Activated naive CD4-positive, alpha-beta T cell treated with anti-CD3 and anti-CD28 coated beads for 36 hours (primary cell): ENCODE measurements around the gene MYO1A. TPM values are rescaled to one million over a fixed set of nuclear protein-coding genes. Genes with fewer than 3 reads are reported as not detected.
A peak's percentile ranks its signal among the peaks of the same experiment; 100 is the strongest.

Source experiments
- CTCF ChIA-PET: fragments of 350-600 bp; sonication (Branson Sonifier 250); formaldehyde crosslinking; loops from one replicate; lab custom pipeline; 2021; ENCODE audit warnings: antibody characterized with exemption; lab: Charles Lee
- DNase-seq: peaks from one replicate; pipeline ENCODE4 v3.0.0-alpha.2; 2020
- H3K27ac Mint-ChIP-seq: one replicate; pipeline ENCODE4 v1.8.0; 2021; ENCODE audit warnings: mild to moderate bottlenecking, mixed read lengths
- H3K27me3 Mint-ChIP-seq: one replicate; pipeline ENCODE4 v1.8.0; 2021; ENCODE audit warnings: low read depth, mixed read lengths
- H3K36me3 Mint-ChIP-seq: one replicate; pipeline ENCODE4 v1.8.0; 2021; ENCODE audit warnings: low read depth, mixed read lengths
- H3K4me1 Mint-ChIP-seq: one replicate; pipeline ENCODE4 v1.8.0; 2021; ENCODE audit warnings: low read depth, mixed read lengths
- H3K4me3 Mint-ChIP-seq: one replicate; pipeline ENCODE4 v1.8.0; 2021; ENCODE audit warnings: mild to moderate bottlenecking, moderate library complexity, mixed read lengths
- H3K9me3 Mint-ChIP-seq: one replicate; pipeline ENCODE4 v1.8.0; 2021; ENCODE audit warnings: mixed read lengths
- intact Hi-C: fragments of 100-400 bp; cut with micrococcal nuclease; formaldehyde crosslinking; loops from one replicate; pipeline ENCODE4 v1.15.1; 2023
- total RNA-seq, 2 experiments: library from RNA; stranded (reverse); gene quantifications; one replicate each; pipeline ENCODE4 v1.2.3, GENCODE V29; 2021

MYO1A gene
- total RNA-seq, 2 experiments from 2014 or later, result 1.4 to 1.5 TPM

DNA sequence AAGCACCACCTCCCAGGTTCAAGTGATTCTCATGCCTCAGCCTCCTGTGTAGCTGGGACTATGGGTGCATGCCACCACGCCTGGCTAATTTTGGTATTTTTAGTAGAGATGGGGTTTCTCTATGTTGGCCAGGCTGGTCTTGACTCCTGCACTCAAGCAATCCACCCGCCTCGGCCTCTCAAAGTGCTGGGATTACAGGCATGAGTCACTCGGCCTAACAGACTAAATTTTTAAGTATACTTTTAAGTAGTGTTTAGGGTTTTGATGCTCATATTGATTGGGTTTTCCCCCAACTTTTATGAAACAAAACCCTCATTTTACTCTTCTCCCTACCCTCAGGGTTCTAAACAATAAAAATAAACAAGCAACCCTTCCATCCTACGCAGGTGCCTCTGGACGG, 5.5 kb downstream of the MYO1A start:
- Mint-ChIP-seq H3K27ac (no peak overlapping the region), H3K36me3 (no peaks in the 10 kb centered on the region), H3K4me3 (no peak overlapping the region), H3K27me3 (no peaks in the 10 kb centered on the region), H3K9me3 (no peaks in the 10 kb centered on the region), H3K4me1 (peaks cover 34% of the 10 kb centered on the region)
- CTCF ChIA-PET, result interaction anchor here (2.2 kb wide), 1 partner anchor 16 kb away, joined by 4 read pairs; no protein-coding TSS in a partner anchor
- DNase-seq, result no peak
- intact Hi-C loops, result no loop called here

GRCh38 chr12:57042695-57043094, 7.2 kb downstream of the MYO1A start:
- Mint-ChIP-seq H3K4me3 (no peak overlapping the region), H3K4me1 (peaks cover 29% of the 10 kb centered on the region), H3K27me3 (no peaks in the 10 kb centered on the region), H3K9me3 (no peaks in the 10 kb centered on the region), H3K27ac (no peak overlapping the region), H3K36me3 (no peaks in the 10 kb centered on the region)
- CTCF ChIA-PET, result interaction anchor here (0.7 to 2.2 kb wide), 4 partner anchors 10 to 69 kb away, joined by 3 to 4 read pairs (median 4); no protein-coding TSS in a partner anchor
- intact Hi-C loops, result no loop called here
- no peak for DNase-seq

DNA sequence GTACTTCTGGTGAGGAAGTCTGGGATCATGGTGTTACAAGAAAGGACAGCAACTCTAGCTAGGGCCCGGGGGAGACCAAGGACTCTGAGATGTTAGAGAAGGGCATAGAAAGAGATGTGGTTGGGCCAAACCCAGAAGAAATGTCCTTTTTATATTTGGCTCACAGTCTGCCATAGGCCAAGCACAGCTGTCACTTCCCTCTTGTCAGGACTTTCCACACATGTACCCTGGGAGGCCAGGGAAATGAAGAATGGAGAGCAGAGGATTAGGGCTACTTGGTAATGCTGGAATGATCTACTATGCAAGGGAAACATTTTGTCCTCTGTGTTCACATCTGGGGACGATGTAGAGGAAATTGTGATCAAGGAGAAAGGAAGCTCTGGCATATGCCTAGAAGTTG, 9.2 kb downstream of the MYO1A start:
- Mint-ChIP-seq H3K4me3 (no peak overlapping the region), H3K9me3 (no peaks in the 10 kb centered on the region), H3K4me1 (peaks cover 12% of the 10 kb centered on the region), H3K27ac (no peak overlapping the region), H3K36me3 (no peaks in the 10 kb centered on the region), H3K27me3 (no peaks in the 10 kb centered on the region)
- CTCF ChIA-PET, result interaction anchor here (0.6 to 1.9 kb wide), 10 partner anchors 10 to 201 kb away, joined by 3 to 7 read pairs (median 4); partner anchors contain the start of genes MYO1A and STAT6
- intact Hi-C loops, result no loop called here
- DNase-seq, result no peak

- Mint-ChIP-seq H3K36me3 (no peaks in the 10 kb centered on the region), H3K27ac (no peak overlapping the region), H3K27me3 (no peaks in the 10 kb centered on the region), H3K9me3 (no peaks in the 10 kb centered on the region), H3K4me1 (peaks cover 10% of the 10 kb centered on the region), H3K4me3 (no peak overlapping the region)
- CTCF ChIA-PET, result interaction anchor here (0.9 to 1.9 kb wide), 7 partner anchors 11 to 143 kb away, joined by 3 to 7 read pairs (median 4); partner anchors contain the start of genes MYO1A and STAT6
- intact Hi-C loops, result no loop called here
- DNase-seq, result no peak
Measured at GRCh38 chr12:57040211-57040610, 9.7 kb downstream of the MYO1A start.

DNA sequence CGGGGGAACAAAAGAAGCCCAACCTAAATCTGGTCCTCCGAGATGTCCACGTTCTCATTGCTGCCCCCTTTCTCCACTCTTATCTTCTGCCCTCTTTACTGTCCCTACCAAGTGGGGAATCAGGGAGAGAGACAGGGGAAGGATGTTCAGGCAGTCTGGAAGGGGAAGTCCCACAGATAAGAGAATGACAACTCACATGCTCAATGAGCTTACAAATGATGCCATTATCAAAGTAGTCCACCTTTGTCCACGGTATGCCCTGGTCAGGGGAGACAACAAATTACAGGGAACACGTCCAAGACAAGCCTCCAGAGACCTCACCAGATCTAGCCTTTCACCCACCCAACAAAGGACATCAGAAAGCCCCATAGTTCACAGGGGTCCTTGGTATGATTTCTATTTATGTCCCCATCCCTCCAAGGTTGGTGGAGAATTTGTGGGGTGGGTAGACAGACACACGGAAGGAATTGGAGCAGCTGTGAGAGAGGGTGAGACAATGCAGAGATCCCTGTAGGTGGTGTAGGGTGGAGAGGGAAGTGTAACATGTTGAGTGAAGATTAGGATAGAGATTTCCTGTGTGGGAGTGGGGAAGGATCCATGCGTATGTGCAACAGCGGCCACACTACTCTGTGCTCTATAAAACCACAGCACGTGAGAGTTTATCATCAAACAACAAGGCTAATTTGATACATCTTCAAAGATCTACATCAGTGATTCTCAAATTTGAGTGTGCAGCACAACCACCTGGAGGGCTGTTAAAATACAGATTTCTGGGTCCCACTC, 10.7 kb downstream of the MYO1A start:
- no peaks in the 10 kb centered on the region for H3K36me3 Mint-ChIP-seq
- no peaks in the 10 kb centered on the region for H3K27me3 Mint-ChIP-seq
- intact Hi-C loops, result no loop called here
- no peak for DNase-seq
- CTCF ChIA-PET, result interaction anchor here (0.6 to 1.5 kb wide), 3 partner anchors 12 to 201 kb away, joined by 3 to 6 read pairs (median 3); partner anchors contain the start of gene MYO1A
- H3K4me3 Mint-ChIP-seq, result no peak overlapping the region
- H3K9me3 Mint-ChIP-seq, result no peaks in the 10 kb centered on the region
- H3K4me1 Mint-ChIP-seq, result peaks cover 6% of the 10 kb centered on the region
- H3K27ac Mint-ChIP-seq, result no peak overlapping the region

DNA sequence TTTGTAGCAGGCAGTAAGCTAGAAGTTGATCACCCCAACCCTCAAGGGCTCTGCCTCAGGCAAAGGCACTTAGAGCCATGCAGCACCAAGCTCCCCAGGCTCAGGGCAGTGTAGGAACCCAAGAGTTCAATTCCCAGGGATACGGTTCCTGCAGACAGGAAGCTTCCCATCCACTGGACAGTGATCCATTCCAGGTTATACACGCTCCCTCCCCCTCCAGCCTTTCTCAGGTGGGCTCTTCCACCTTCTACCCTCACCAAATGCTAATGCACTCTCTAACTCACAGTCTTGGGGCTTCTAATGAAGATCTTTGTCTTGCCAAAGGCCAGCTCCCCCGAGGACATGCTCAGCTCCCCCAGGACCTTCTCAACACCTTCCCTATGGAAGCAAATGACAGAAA, 12.7 kb downstream of the MYO1A start:
- Mint-ChIP-seq H3K27me3 (no peaks in the 10 kb centered on the region), H3K4me3 (no peak overlapping the region), H3K4me1 (peaks cover 6% of the 10 kb centered on the region), H3K36me3 (no peaks in the 10 kb centered on the region), H3K27ac (no peak overlapping the region), H3K9me3 (no peaks in the 10 kb centered on the region)
- intact Hi-C loops, result no loop called here
- DNase-seq, result no peak
- CTCF ChIA-PET, result interaction anchor here (0.9 to 9.2 kb wide), 4 partner anchors 17 to 36 kb away, joined by 3 to 88 read pairs (median 4); no protein-coding TSS in a partner anchor

GRCh38 chr12:57033431-57033830, 16.5 kb downstream of the MYO1A start:
- Mint-ChIP-seq H3K4me3 (no peak overlapping the region), H3K9me3 (no peaks in the 10 kb centered on the region), H3K27ac (no peak overlapping the region), H3K27me3 (no peaks in the 10 kb centered on the region), H3K36me3 (no peaks in the 10 kb centered on the region), H3K4me1 (peaks cover 33% of the 10 kb centered on the region)
- no peak for DNase-seq
- intact Hi-C loops, result no loop called here
- CTCF ChIA-PET, result interaction anchor here (0.6 to 9.2 kb wide), 4 partner anchors 10 to 270 kb away, joined by 3 to 88 read pairs (median 3); no protein-coding TSS in a partner anchor

GRCh38 chr12:57031789-57032188, 18.1 kb downstream of the MYO1A start:
- H3K4me1 Mint-ChIP-seq, result peaks cover 50% of the 10 kb centered on the region
- no peaks in the 10 kb centered on the region for H3K9me3 Mint-ChIP-seq
- no peak overlapping the region for H3K4me3 Mint-ChIP-seq
- H3K27ac Mint-ChIP-seq, result peak overlapping the region; percentile 42
- H3K36me3 Mint-ChIP-seq, result no peaks in the 10 kb centered on the region
- no peak for DNase-seq
- intact Hi-C loops, result loop anchor here (1.0 kb wide), 2 partner anchors 31 to 81 kb away; no protein-coding TSS in a partner anchor
- no peaks in the 10 kb centered on the region for H3K27me3 Mint-ChIP-seq
- CTCF ChIA-PET, result interaction anchor here (0.9 to 9.2 kb wide), 8 partner anchors 11 to 80 kb away, joined by 3 to 88 read pairs (median 6); partner anchors contain the start of gene STAT6

DNA sequence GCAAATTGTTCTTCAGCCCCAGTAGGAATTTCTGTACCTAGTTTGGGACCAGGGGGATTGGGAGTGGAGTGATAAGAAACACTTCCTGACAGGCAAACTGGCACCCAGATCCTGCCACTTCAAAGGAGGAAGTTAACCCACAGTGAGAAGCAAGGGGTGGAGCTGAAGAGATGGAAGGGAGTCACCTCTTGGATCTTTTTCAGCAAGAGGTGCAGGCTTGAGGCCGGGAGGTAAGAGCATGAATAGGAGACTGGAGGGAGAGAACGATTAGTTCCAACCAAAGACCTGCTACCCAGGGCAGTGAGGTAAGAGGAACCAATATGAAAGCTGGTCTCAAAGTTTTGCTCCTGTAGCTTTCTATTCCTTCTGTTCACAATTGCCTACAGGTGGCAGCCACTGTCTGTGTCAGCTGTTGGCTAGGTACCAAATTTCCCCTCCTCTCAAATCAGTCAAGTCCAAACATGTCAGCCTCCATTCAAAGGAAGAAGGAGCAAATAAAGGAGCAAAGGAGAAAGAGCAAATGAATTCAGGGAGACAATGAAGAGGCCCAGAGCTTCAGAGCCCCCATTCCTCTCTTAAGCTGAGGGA, 18.7 kb downstream of the MYO1A start:
- intact Hi-C loops, result loop anchor here (1.0 kb wide), 2 partner anchors 31 to 81 kb away; no protein-coding TSS in a partner anchor
- peak overlapping the region; percentile 2 for H3K4me3 Mint-ChIP-seq

DNA sequence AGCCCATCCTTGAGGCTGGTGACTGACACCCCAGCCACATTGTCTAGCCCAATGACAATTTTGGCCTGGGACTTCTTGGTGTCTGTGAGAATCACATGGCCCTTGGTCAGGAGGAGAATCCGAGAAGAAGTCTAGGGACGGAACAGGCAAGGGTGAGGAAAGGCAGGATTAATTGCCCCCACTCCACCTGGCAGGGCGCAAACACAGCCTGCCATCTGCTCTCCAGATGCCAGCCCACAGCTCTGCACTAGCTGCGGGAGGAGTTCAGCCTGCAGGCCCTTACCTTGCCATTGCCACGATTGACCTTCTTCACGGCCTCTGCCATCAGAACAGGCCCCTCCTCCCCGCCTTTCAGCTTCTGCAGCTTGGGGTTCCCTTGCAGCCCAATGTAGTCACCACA, 20.5 kb downstream of the MYO1A start:
- Mint-ChIP-seq H3K9me3 (no peaks in the 10 kb centered on the region), H3K4me1 (peaks cover 60% of the 10 kb centered on the region), H3K4me3 (no peak overlapping the region), H3K27ac (no peak overlapping the region), H3K36me3 (no peaks in the 10 kb centered on the region), H3K27me3 (no peaks in the 10 kb centered on the region)
- DNase-seq, result no peak
- intact Hi-C loops, result no loop called here
- CTCF ChIA-PET, result interaction anchor here (0.6 to 9.2 kb wide), 7 partner anchors 11 to 95 kb away, joined by 3 to 88 read pairs (median 12); partner anchors contain the start of genes STAT6 and TAC3

More for the DNA sequence above, 18.7 kb downstream of the MYO1A start:
- Mint-ChIP-seq H3K4me1 (peaks cover 55% of the 10 kb centered on the region), H3K27ac (peak overlapping the region; percentile 42), H3K27me3 (no peaks in the 10 kb centered on the region), H3K9me3 (no peaks in the 10 kb centered on the region), H3K36me3 (no peaks in the 10 kb centered on the region)
- CTCF ChIA-PET, result interaction anchor here (0.7 to 9.2 kb wide), 13 partner anchors 10 to 93 kb away, joined by 3 to 88 read pairs (median 4); partner anchors contain the start of genes STAT6 and TAC3
- DNase-seq, result peak; percentile 64

GRCh38 chr12:57027805-57028153, 22.1 kb downstream of the MYO1A start:
- no peak overlapping the region for H3K4me3 Mint-ChIP-seq
- H3K27ac Mint-ChIP-seq, result peak overlapping the region; percentile 84
- peaks cover 60% of the 10 kb centered on the region for H3K4me1 Mint-ChIP-seq
- no peaks in the 10 kb centered on the region for H3K27me3 Mint-ChIP-seq
- CTCF ChIA-PET, result interaction anchor here (0.5 to 4.3 kb wide), 20 partner anchors 8 to 526 kb away, joined by 3 to 25 read pairs (median 5); partner anchors contain the start of genes SHMT2, STAT6 and TAC3
- peak; percentile 30 for DNase-seq
- H3K9me3 Mint-ChIP-seq, result no peaks in the 10 kb centered on the region
- intact Hi-C loops, result loop anchor here (2.0 kb wide), 1 partner anchor 19 kb away; no protein-coding TSS in a partner anchor
- H3K36me3 Mint-ChIP-seq, result no peaks in the 10 kb centered on the region
